Lower lobe of right lung (tissue), 2 donors: ENCODE results near the gene RANBP1. TPM values are rescaled to one million over a fixed set of nuclear protein-coding genes. Genes with fewer than 3 reads are reported as not detected.
A peak's percentile ranks its signal among the peaks of the same experiment; 100 is the strongest.

Experiments
- ATAC-seq, 2 donors: fragments of 200-7000 bp; cut with Tn5 transposase; one replicate each; pipeline ENCODE4 v1.9.1; 2020 to 2022; ENCODE audit warnings: mild to moderate bottlenecking in 2 of 2, moderate library complexity in 2 of 2
- DNase-seq: peaks from one replicate; pipeline ENCODE4 v3.0.0-alpha.2; 2020
- H3K27ac ChIP-seq: fragments of 200-600 bp; one replicate; pipeline ENCODE4 v1.8.0; 2022
- H3K27me3 ChIP-seq: fragments of 200-600 bp; one replicate; pipeline ENCODE4 v1.8.0; 2022; ENCODE audit warnings: low read depth
- H3K36me3 ChIP-seq: fragments of 200-600 bp; one replicate; pipeline ENCODE4 v1.8.0; 2022; ENCODE audit warnings: mild to moderate bottlenecking
- H3K4me1 ChIP-seq: fragments of 200-600 bp; one replicate; pipeline ENCODE4 v1.8.0; 2022
- H3K4me3 ChIP-seq: fragments of 200-600 bp; one replicate; pipeline ENCODE4 v1.8.0; 2022; ENCODE audit warnings: mild to moderate bottlenecking
- H3K9me3 ChIP-seq: fragments of 200-600 bp; one replicate; pipeline ENCODE4 v1.8.0; 2022
- intact Hi-C: fragments of 100-400 bp; cut with DNase I; formaldehyde crosslinking; loops from one replicate; pipeline ENCODE4 v1.11.0; 2022
- total RNA-seq: library from RNA; stranded (reverse); fragmentation: NEBNext Ultra II Directional; extraction: Animal tissue kit (Norgen Biotek cat#: 25700); gene quantifications from one replicate; pipeline ENCODE4 v1.2.1, GENCODE V29; 2021
- TF ChIP-seq, protein P1 (sequence below): fragments of 200-600 bp; IDR thresholded peaks from one replicate; pipeline ENCODE4 v1.8.0; 2022; ENCODE audit warnings: antibody characterized with exemption, mild to moderate bottlenecking
- donor health status: DM: no; HTN: yes; CAD: no; lungs with severe emphysema.

RANBP1 gene
- total RNA-seq, 1 donor from 2014 or later, result 58.3 TPM

- H3K9me3 ChIP-seq, result no peaks in the 10 kb centered on the region
- DNase-seq, result peak; percentile 67
- TF ChIP-seq, protein P1, sequence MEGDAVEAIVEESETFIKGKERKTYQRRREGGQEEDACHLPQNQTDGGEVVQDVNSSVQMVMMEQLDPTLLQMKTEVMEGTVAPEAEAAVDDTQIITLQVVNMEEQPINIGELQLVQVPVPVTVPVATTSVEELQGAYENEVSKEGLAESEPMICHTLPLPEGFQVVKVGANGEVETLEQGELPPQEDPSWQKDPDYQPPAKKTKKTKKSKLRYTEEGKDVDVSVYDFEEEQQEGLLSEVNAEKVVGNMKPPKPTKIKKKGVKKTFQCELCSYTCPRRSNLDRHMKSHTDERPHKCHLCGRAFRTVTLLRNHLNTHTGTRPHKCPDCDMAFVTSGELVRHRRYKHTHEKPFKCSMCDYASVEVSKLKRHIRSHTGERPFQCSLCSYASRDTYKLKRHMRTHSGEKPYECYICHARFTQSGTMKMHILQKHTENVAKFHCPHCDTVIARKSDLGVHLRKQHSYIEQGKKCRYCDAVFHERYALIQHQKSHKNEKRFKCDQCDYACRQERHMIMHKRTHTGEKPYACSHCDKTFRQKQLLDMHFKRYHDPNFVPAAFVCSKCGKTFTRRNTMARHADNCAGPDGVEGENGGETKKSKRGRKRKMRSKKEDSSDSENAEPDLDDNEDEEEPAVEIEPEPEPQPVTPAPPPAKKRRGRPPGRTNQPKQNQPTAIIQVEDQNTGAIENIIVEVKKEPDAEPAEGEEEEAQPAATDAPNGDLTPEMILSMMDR, result no peak
- ATAC-seq, result peak; percentile 37 to 40
- H3K36me3 ChIP-seq, result peaks cover 22% of the 10 kb centered on the region
- no peak overlapping the region for H3K27ac ChIP-seq
- no peaks in the 10 kb centered on the region for H3K4me1 ChIP-seq
- H3K27me3 ChIP-seq, result no peaks in the 10 kb centered on the region
- intact Hi-C loops, result no loop called here
- no peak overlapping the region for H3K4me3 ChIP-seq
These were observed 29.4 kb downstream of the RANBP1 start for GRCh38 chr22:20145206-20145831.

GRCh38 chr22:20145832-20146223 lies 29.9 kb downstream of the RANBP1 start:
- DNase-seq, result no peak
- TF ChIP-seq, protein P1, result no peak
- H3K36me3 ChIP-seq, result peaks cover 17% of the 10 kb centered on the region
- no peak overlapping the region for H3K4me3 ChIP-seq
- no peak for ATAC-seq
- no peaks in the 10 kb centered on the region for H3K4me1 ChIP-seq
- no peaks in the 10 kb centered on the region for H3K9me3 ChIP-seq
- H3K27me3 ChIP-seq, result no peaks in the 10 kb centered on the region
- H3K27ac ChIP-seq, result no peak overlapping the region
- intact Hi-C loops, result no loop called here

DNA sequence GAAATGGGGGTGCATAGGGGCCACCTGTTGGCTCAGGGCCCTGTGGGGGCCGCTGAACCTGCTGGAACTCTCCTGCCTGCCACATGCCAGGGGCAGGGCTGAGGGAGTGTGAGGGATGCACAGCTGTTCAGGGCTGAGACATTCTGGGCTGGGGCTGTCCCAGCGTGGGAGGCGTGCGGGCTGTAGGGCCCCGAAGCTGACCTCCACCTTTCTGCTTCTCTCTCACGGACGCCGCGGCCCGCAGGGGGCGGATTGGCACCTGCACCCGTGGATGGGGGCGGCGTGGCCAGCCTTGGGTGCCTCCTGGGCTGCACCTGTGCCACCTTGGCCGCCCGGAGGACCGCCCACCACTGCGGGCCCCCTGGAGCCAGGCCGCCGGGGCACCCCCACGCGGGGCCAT lies 30.9 kb downstream of the RANBP1 start:
- H3K27me3 ChIP-seq, result no peaks in the 10 kb centered on the region
- DNase-seq (no peak), ATAC-seq (no peak)
- intact Hi-C loops, result no loop called here
- H3K4me1 ChIP-seq, result no peaks in the 10 kb centered on the region
- H3K36me3 ChIP-seq, result peaks cover 13% of the 10 kb centered on the region
- H3K9me3 ChIP-seq, result no peaks in the 10 kb centered on the region
- no peak overlapping the region for H3K4me3 ChIP-seq
- TF ChIP-seq, protein P1, result no peak
- H3K27ac ChIP-seq, result no peak overlapping the region

DNA sequence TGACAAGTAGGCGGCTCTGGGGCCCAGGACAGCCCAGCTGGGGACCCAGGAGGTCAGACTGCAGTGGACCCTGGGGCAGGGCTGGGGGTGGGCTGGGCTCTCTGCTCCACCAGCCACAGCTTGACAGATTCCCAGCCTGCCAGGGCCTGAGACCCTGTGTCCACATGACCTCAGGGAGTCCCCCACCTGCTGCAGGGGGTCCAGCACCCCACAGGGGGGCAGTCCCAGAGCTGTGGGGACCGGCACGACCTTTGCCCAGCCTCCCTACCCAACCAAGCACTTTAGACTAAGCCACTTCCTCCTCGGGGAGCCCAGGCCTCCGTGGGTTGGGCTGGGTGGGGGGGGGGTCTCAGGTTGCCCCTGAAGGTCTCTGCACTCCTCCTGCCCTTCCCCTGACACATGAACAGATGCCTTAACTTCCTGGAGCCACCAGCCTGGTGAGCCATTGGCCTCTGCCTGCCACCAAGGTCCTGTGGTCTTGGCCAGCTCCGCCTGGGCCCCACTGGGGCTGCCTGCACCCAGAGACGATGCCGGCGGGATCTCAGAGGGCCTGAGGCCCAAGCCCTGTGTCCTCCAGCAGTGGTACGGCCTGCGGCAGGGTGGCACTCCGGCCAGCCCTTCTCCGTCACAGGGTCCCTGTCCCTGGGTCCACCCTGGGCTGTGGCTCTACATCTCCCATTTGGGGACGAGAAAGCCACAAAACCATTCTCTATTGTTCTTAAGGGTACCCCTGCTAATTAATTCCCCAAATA lies 31.5 kb downstream of the RANBP1 start:
- no peak for DNase-seq
- intact Hi-C loops, result no loop called here
- TF ChIP-seq, protein P1, result no peak
- Histone ChIP-seq H3K4me1 (no peaks in the 10 kb centered on the region), H3K9me3 (no peaks in the 10 kb centered on the region), H3K36me3 (peaks cover 13% of the 10 kb centered on the region), H3K27ac (no peak overlapping the region), H3K27me3 (no peaks in the 10 kb centered on the region), H3K4me3 (no peak overlapping the region)
- ATAC-seq, result no peak

- peaks cover 4% of the 10 kb centered on the region for H3K27me3 ChIP-seq
- DNase-seq, result no peak
These were observed 32.5 kb downstream of the RANBP1 start for GRCh38 chr22:20148414-20148813.

More at GRCh38 chr22:20148414-20148813, 32.5 kb downstream of the RANBP1 start:
- ATAC-seq, result no peak
- Histone ChIP-seq H3K27ac (no peak overlapping the region), H3K4me1 (no peaks in the 10 kb centered on the region), H3K36me3 (peaks cover 6% of the 10 kb centered on the region), H3K4me3 (no peak overlapping the region), H3K9me3 (no peaks in the 10 kb centered on the region)
- TF ChIP-seq, protein P1, result no peak
- intact Hi-C loops, result no loop called here
